Suppressor macrophage treated with lipopolysaccharide for 1 hour (primary cell): ENCODE data around the gene NUMA1.
A peak's percentile ranks its signal among the peaks of the same experiment; 100 is the strongest.

ENCODE experiments used
- DNase-seq, 3 donors: peaks; one replicate each; pipeline ENCODE4 v3.0.0-alpha.2; 2020 to 2022

Gene NUMA1, protein sequence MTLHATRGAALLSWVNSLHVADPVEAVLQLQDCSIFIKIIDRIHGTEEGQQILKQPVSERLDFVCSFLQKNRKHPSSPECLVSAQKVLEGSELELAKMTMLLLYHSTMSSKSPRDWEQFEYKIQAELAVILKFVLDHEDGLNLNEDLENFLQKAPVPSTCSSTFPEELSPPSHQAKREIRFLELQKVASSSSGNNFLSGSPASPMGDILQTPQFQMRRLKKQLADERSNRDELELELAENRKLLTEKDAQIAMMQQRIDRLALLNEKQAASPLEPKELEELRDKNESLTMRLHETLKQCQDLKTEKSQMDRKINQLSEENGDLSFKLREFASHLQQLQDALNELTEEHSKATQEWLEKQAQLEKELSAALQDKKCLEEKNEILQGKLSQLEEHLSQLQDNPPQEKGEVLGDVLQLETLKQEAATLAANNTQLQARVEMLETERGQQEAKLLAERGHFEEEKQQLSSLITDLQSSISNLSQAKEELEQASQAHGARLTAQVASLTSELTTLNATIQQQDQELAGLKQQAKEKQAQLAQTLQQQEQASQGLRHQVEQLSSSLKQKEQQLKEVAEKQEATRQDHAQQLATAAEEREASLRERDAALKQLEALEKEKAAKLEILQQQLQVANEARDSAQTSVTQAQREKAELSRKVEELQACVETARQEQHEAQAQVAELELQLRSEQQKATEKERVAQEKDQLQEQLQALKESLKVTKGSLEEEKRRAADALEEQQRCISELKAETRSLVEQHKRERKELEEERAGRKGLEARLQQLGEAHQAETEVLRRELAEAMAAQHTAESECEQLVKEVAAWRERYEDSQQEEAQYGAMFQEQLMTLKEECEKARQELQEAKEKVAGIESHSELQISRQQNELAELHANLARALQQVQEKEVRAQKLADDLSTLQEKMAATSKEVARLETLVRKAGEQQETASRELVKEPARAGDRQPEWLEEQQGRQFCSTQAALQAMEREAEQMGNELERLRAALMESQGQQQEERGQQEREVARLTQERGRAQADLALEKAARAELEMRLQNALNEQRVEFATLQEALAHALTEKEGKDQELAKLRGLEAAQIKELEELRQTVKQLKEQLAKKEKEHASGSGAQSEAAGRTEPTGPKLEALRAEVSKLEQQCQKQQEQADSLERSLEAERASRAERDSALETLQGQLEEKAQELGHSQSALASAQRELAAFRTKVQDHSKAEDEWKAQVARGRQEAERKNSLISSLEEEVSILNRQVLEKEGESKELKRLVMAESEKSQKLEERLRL (N-terminal part only)

GRCh38 chr11:72080326-72081183 is at the start of gene NUMA1, which contains the start of gene LRRC51:
NUMA1 (minus strand) TSS chr11:72080542; CDS start chr11:72035943, 44,599 bp downstream.
LRRC51 (plus strand) TSS chr11:72080850; CDS start chr11:72089084, 8,234 bp downstream.
- DNase-seq, result peak; percentile 99 to 100 (median 100)

DNA sequence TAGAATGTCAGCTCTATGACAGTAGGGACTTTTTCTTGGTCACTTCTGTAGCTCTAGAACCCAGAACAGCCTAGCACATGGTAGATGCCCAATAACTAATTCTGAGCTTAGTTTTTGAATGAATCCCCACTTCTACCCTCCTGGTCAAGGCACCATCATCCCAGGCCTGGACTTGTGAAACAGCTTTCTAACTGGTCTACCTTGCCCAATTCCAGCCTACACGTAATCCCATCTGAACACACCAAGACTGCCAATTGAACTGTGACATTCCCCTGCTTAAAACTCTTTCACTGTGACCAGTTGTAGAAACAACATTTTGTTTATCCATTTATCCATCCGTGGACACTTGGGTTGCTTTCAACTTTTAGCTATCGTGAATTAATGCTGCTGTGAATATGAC is 49.0 kb upstream of the NUMA1 start:
- DNase-seq, result no peak

DNA sequence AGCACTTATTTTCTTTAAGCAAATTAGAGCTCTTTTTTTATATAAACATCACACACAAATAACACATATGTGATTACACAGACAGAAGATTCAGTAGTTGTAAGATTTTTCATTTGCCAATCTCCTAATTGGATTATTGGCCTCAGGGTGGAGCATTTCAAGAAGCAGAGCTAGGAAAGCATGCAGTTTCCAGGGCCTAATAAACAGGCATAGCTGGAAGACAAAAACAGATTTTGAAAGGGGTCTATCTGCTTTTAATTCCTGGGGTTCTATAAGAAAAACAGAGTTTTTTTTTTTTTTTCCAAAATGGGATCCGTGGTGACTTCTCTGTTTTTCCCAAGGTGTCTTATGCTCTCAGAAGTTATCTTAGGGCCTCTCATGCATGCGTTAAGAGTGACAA is 47.6 kb upstream of the NUMA1 start:
- DNase-seq, result no peak

DNA sequence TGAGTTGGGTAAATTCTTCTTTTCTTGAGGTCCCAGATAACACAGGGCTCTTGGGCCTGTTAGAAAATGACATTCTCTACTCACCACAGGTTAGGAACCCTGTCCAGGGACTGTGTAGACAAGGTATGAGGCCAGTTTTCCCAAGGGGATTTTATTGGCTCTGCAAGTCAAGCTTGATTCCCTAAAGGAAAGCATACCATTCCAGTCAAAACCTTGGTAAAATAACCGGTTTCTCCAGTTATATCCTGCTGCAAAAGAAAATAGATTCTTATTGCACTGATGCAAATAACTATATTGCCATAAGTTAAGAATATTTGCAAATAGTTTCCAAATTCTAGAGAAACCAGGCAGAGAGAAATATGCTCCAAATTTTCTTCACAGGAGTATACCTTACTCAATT is 45.6 kb upstream of the NUMA1 start:
- DNase-seq, result no peak

GRCh38 chr11:72124046-72124445 is 43.7 kb upstream of the NUMA1 start:
- no peak for DNase-seq

GRCh38 chr11:72123117-72123653 is 42.8 kb upstream of the NUMA1 start:
- no peak for DNase-seq

DNA sequence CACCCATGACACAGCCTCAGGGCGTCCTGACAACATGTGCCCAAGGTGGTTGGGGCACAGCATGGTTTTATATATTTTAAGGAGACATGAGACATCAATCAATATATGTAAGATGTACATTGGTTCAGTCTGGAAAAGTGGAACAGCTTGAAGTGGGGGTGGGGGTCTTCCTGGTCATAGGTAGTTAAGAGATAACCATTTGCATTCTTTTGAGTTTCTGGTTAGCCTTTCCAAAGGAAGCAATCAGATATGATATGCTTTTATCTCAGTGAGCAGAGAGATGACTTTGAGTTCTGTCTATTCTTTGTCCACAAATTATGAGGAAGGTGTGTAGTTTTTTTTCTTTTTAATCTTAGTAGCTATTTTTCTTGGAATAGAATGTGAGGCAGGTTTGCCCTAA is 42.3 kb upstream of the NUMA1 start:
- no peak for DNase-seq

DNA sequence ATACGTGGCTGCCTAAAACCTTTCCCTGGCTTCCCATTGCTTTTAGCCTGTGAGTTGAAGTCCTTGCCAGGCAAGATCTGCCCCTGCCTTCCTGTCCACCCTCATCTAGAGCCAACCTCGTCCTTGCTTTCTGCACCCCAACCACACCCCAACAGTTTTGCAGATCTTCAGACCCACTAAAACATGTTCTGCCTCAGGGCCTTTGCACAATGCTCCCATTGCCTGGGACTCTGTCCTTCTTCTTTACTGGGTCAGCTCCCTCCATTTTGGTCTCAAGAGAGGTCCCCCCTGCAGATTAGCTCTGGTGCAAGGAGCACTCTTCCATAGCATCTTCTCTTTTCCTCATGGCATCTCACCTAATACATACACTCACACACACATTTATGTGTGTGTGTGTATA is 40.6 kb upstream of the NUMA1 start:
- DNase-seq, result no peak

- DNase-seq, result no peak
Observed at GRCh38 chr11:72119198-72119597, 38.9 kb upstream of the NUMA1 start.

DNA sequence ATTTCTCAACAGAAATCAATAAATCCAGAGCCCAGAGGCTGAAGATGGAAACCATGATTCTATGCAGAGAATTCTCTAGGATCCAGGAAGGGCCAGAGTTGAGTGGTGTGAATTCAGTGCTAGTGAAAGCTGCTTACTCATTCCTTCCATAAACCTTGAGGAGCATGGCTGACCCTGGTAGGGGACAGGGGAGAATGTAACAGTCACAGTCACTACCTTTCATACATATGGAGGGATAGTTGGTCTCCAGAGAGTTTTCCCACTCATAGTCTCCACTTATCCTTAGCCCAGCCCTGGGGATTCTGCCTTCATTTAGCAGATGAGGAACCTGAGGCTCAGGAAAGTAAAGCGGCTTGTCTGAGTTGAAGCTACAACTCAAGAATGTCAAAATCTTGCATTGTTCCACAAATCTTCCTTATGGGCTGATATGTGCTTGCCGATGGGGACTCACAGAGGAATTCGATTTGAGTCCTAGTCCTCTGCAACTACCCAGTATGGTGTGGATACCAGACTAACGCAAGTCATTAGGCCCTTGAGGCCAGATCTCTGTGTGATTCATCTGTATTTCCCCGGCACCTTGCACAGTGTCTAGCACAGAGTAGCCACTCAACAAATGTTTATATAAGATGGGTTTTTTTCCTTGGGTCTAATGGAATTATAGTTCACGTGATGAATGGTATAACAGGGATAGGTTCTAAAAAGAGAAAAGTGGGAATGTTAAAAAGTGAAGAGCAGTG is 35.8 kb upstream of the NUMA1 start:
- DNase-seq, result peak in 1 of 3 donors; percentile 24

DNA sequence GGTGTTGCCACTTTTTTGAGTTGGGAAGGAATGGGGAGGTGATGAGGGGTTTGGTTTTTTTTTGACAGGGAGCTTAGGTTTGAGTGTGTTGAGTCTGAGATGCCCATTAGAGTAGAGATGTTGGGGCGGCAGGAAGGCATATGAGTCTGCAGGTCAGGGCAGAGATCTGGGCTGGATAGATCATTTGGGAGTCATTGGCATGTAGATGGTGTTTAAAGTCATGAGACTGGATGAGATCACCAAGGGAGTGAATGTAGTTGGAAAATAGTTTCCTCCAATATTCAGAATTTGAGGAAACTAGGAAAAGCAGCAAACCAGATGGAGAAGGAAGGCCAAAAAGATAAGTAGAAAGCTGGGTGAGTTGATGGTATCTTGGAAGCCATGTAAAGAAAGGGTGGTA is 34.2 kb upstream of the NUMA1 start:
- DNase-seq, result no peak

DNA sequence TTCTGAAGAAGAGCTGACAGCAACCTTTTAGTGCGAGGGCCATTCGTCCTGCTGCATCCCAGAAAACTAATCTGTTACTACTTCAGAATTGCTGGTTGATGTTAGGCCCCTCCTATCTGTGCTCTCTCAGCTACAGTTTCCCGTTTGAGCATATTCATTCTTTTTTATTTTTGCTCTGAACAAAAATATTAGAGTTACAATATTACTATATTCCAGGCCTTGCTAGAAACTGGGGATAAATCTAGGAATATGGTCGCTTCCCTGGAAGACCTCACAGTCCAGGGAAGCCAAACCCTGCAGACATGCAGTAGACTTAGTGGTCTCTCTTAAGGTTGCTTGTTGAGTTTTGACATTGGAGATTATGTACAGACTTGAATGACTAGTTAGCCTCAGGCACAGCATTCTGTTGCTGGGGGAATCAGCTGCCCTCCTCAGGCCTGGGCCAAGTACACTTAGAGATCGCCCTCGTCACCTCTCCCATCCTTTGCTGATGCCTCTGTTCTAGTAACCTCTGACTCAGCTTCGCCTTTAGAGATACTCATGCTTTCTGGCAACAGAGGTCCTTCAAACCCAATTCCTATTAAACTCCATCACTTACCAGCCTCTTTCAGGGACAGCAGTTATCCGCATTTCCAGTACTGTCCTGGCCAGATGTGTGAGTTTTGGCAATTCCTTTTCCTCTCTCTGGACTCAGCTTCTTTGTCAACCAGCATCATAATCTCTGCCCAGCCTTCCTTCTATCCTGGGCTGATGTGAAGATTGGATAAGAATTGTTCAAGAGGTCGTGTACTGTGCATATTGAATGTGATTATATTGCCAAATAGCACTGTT is 32.9 kb upstream of the NUMA1 start:
- no peak for DNase-seq

DNA sequence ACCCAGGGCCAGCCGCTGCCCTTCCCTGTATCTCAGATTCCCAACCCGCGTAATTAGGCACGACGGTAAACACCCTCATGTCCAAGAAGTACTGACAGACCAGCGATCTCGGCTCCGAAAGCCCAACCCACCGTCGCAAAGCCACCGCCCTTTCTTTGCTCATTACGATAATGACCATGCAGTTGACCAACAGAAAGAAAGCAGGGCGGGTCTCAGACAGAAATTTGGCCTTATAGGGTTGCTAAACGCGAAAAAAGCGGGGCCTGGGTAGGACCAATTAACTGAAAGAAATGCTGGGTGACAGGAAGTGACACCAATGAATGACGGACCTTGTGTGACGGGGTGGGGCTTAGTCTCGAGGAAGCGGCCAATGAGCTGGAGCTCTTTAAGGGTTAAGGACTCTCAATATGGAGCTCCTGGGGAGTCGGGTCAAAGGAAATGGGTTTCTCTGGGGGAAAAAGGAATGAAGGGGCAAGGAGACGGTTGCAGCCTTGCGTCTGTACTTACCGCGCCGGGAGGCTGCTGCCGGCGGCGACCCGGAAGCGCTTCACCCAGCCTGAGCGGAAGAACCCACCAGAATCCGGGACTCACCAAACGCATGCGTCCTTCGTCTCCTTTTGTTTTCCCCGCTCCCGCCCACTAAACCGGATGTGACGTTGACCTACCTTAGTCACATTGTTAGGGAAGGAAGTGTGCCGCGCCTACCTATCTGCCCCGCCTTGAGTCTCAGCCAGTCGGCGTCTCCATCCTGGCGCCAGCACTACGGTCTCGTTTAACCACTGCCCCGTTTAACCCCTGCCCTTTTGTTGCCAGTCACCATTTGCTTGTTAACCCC is 32.0 kb upstream of the NUMA1 start, which contains the start of gene ANAPC15:
ANAPC15 (minus strand) TSS at position 553 of the 835 bp plus-strand sequence. CDS start 1,419 bp downstream, outside the sequence.
- DNase-seq, result peak; percentile 98 to 100 (median 100)

- DNase-seq, result no peak
Observed at GRCh38 chr11:72111300-72112142, 31.2 kb upstream of the NUMA1 start.

GRCh38 chr11:72105888-72106287 is 25.5 kb upstream of the NUMA1 start, which contains the start of gene TOMT:
TOMT (plus strand) TSS chr11:72105924; CDS start chr11:72105952, 28 bp downstream.
- no peak for DNase-seq

- DNase-seq, result no peak
Observed at GRCh38 chr11:72103754-72104167, 23.4 kb upstream of the NUMA1 start.

GRCh38 chr11:72102946-72103753 is 22.8 kb upstream of the NUMA1 start, which contains the start of gene LAMTOR1:
LAMTOR1 (minus strand) TSS chr11:72103297; CDS start chr11:72103224, 73 bp downstream.
- peak; percentile 99 for DNase-seq
